ENCODE data around the gene BAIAP2.
"Not testable (repeated sequence)": the region's sequence is repeated elsewhere in the genome, so short reads cannot be mapped to it uniquely, and the experiment has no call there.

Gene BAIAP2

DNA sequence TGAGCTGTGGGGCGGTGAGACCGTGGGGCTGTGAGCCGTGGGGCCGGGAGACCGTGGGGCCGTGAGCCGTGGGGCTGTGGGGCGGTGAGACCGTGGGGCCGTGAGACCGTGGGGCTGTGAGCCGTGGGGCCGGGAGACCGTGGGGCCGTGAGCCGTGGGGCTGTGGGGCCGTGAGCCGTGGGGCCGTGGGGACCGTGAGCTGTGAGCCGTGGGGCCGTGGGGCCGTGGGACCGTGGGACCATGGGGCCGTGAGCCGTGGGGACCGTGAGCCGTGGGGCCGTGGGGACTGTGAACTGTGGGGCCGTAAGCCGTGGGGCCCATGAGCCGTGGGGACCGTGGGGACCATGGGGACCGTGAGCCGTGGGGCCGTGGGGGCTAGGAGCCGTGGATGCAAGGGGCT lies 105.7 kb downstream of the BAIAP2 start:
- no peak for DNase-seq (ENCODE audit: low read depth)
- TF ChIP-seq, protein P1, sequence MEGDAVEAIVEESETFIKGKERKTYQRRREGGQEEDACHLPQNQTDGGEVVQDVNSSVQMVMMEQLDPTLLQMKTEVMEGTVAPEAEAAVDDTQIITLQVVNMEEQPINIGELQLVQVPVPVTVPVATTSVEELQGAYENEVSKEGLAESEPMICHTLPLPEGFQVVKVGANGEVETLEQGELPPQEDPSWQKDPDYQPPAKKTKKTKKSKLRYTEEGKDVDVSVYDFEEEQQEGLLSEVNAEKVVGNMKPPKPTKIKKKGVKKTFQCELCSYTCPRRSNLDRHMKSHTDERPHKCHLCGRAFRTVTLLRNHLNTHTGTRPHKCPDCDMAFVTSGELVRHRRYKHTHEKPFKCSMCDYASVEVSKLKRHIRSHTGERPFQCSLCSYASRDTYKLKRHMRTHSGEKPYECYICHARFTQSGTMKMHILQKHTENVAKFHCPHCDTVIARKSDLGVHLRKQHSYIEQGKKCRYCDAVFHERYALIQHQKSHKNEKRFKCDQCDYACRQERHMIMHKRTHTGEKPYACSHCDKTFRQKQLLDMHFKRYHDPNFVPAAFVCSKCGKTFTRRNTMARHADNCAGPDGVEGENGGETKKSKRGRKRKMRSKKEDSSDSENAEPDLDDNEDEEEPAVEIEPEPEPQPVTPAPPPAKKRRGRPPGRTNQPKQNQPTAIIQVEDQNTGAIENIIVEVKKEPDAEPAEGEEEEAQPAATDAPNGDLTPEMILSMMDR (conservative IDR thresholded peaks at IDR 0.05; ENCODE audit: low read depth, low read length): no peak
- no peak overlapping the region for H3K4me3 ChIP-seq (ENCODE audit: low read depth, low read length)

- H3K4me3 ChIP-seq (ENCODE audit: low read depth, low read length): no peak overlapping the region
- peak; percentile 80 for DNase-seq (ENCODE audit: low read depth)
- TF ChIP-seq, protein P1 (conservative IDR thresholded peaks at IDR 0.05; ENCODE audit: low read depth, low read length): peak; percentile 79
These were observed 107.6 kb downstream of the BAIAP2 start for GRCh38 chr17:81142301-81143199.

DNA sequence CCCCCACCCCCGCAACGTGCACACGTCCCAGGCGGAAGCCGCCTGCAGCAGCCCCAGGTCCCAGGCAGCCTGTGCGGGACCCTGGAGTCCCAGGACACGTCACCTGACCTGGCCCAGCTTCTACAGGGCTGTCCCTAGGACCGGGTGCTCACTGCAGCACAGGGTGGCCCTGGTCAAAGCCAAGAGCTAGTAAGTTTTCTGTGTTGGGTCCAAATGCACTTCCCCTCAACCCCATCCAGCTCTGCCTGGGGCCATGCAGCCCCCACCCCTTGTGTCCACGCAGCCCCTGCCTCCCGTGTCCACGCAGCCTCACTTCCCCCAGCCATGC lies 108.2 kb downstream of the BAIAP2 start:
- TF ChIP-seq, protein P1 (conservative IDR thresholded peaks at IDR 0.05; ENCODE audit: low read depth, low read length): no peak
- DNase-seq (ENCODE audit: low read depth): no peak
- H3K4me3 ChIP-seq (ENCODE audit: low read depth, low read length): no peak overlapping the region

GRCh38 chr17:81143717-81144422 lies 108.9 kb downstream of the BAIAP2 start:
- no peak for DNase-seq (ENCODE audit: low read depth)
- TF ChIP-seq, protein P1 (conservative IDR thresholded peaks at IDR 0.05; ENCODE audit: low read depth, low read length): no peak

DNA sequence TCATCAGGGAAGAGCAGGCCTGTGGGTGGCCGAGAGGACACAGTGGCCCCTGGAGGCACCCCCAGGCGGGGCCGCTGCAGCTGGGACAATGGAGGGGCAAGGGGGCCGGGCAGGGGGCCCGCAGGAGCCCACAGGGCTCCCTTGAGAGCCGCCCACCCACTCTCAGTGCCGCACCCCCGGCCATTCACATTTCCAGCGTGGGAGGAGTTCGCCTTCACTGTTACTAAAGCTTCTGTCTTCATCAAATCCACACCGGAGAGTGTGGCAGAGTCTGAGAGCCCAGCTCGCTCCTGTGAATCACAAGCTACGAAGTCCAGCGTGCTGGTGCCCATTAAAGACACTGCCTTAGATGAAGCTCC lies 109.5 kb downstream of the BAIAP2 start:
- DNase-seq (ENCODE audit: low read depth): no peak
- no peak overlapping the region for H3K4me3 ChIP-seq (ENCODE audit: low read depth, low read length)
- TF ChIP-seq, protein P1 (conservative IDR thresholded peaks at IDR 0.05; ENCODE audit: low read depth, low read length): no peak

More at GRCh38 chr17:81143717-81144422, 108.9 kb downstream of the BAIAP2 start:
- no peak overlapping the region for H3K4me3 ChIP-seq (ENCODE audit: low read depth, low read length)

- not testable (repeated sequence) for DNase-seq (ENCODE audit: low read depth); H3K4me3 ChIP-seq (ENCODE audit: low read depth, low read length)
These were observed 111.3 kb downstream of the BAIAP2 start for GRCh38 chr17:81146208-81146607.

- TF ChIP-seq, protein P1 (conservative IDR thresholded peaks at IDR 0.05; ENCODE audit: low read depth, low read length): no peak
- DNase-seq (ENCODE audit: low read depth): no peak
- H3K4me3 ChIP-seq (ENCODE audit: low read depth, low read length): no peak overlapping the region
These were observed 112.8 kb downstream of the BAIAP2 start for GRCh38 chr17:81147701-81148100.

Measured in choroid plexus epithelial cell (primary cell).